IMR-90 (cell line): ENCODE measurements around the gene BLTP2. TPM values are rescaled to one million over a fixed set of nuclear protein-coding genes. Genes with fewer than 3 reads are reported as not detected.
"Not testable (repeated sequence)": the region's sequence is repeated elsewhere in the genome, so short reads cannot be mapped to it uniquely, and the experiment has no call there.

Experiments
- ATAC-seq: fragments of 200-7000 bp; cut with Tn5 transposase; 2 replicates; pipeline ENCODE4 v1.9.1; 2020; ENCODE audit warnings: low read depth, mild to moderate bottlenecking, moderate library complexity
- BruUV-seq: library from RNA; stranded (reverse); fragments of 400-500 nt; replicated peaks from 2 replicates; lab custom pipeline; 2021; lab: Mats Ljungman, UMichigan
- CTCF ChIA-PET: fragments of 300-600 bp; formaldehyde crosslinking; extraction: SDS; loops from one replicate; lab custom pipeline; 2021; ENCODE audit warnings: antibody characterized with exemption; lab: Yijun Ruan, JAX
- POLR2A ChIA-PET: fragments of 300-600 bp; sonication (Branson Sonifier 250); formaldehyde crosslinking; loops from one replicate; lab custom pipeline; 2022; ENCODE audit warnings: antibody characterized with exemption; ENCODE audit not compliant: unreplicated experiment; lab: Charles Lee
- DNase-seq: peaks from one replicate; pipeline ENCODE4 v3.0.0; 2013
- H2AFZ ChIP-seq: replicated peaks from 2 replicates; pipeline ENCODE3; 2013; ENCODE audit warnings: low read length, mild to moderate bottlenecking; ENCODE audit not compliant: poor library complexity
- H2AK5ac ChIP-seq: 2 replicates; pipeline ENCODE4 v1.6.1; 2013; ENCODE audit warnings: low read depth, low read length, inconsistent platforms
- H2AK9ac ChIP-seq: replicated peaks from 2 replicates; pipeline ENCODE3; 2013; ENCODE audit warnings: mild to moderate bottlenecking, low read depth, low read length, moderate library complexity; ENCODE audit not compliant: poor library complexity
- H2BK120ac ChIP-seq: 2 replicates; pipeline ENCODE4 v1.6.1; 2013; ENCODE audit warnings: low read depth, low read length, inconsistent platforms
- H2BK15ac ChIP-seq: 3 replicates; pipeline ENCODE4 v1.6.1; 2013; ENCODE audit warnings: low read depth, low read length, inconsistent platforms
- H2BK20ac ChIP-seq: 2 replicates; pipeline ENCODE4 v1.6.1; 2013; ENCODE audit warnings: low read depth, mild to moderate bottlenecking, inconsistent platforms, low read length, moderate library complexity
- H2BK5ac ChIP-seq: 2 replicates; pipeline ENCODE4 v1.6.1; 2013; ENCODE audit warnings: mild to moderate bottlenecking, low read depth, low read length, inconsistent platforms; ENCODE audit not compliant: poor library complexity, severe bottlenecking
- H3K14ac ChIP-seq: replicated peaks from 2 replicates; pipeline ENCODE4 v1.6.1; 2013; ENCODE audit warnings: low read depth, low read length, inconsistent platforms
- H3K18ac ChIP-seq: 2 replicates; pipeline ENCODE4 v1.6.1; 2013; ENCODE audit warnings: low read depth, low read length, control low read depth
- H3K23ac ChIP-seq: 2 replicates; pipeline ENCODE4 v1.6.1; 2013; ENCODE audit warnings: low read depth, low read length, inconsistent platforms
- H3K27ac ChIP-seq: 2 replicates; pipeline ENCODE4 v1.5.1; 2013; ENCODE audit warnings: mild to moderate bottlenecking, control low read depth, low read length; ENCODE audit not compliant: insufficient read depth
- H3K27me3 ChIP-seq: 2 replicates; pipeline ENCODE4 v1.6.1; 2013; ENCODE audit warnings: low read length; ENCODE audit not compliant: control insufficient read depth, insufficient read depth
- H3K36me3 ChIP-seq: 2 replicates; pipeline ENCODE4 v1.6.1; 2013; ENCODE audit warnings: low read length, mixed read lengths; ENCODE audit not compliant: control insufficient read depth, insufficient read depth
- H3K4ac ChIP-seq: 2 replicates; pipeline ENCODE4 v1.6.1; 2013; ENCODE audit warnings: low read depth, low read length, inconsistent platforms
- H3K4me1 ChIP-seq: 2 replicates; pipeline ENCODE4 v1.6.1; 2013; ENCODE audit warnings: low read length, mixed read lengths; ENCODE audit not compliant: control insufficient read depth, insufficient read depth
- H3K4me2 ChIP-seq: 2 replicates; pipeline ENCODE4 v1.6.1; 2013; ENCODE audit warnings: low read depth, mild to moderate bottlenecking, control low read depth, low read length, moderate library complexity
- H3K4me3 ChIP-seq: 2 replicates; pipeline ENCODE4 v1.5.1; 2013; ENCODE audit warnings: low read depth, mild to moderate bottlenecking, control low read depth, low read length, moderate library complexity; ENCODE audit not compliant: insufficient read depth
- H3K56ac ChIP-seq: 2 replicates; pipeline ENCODE4 v1.6.1; 2013; ENCODE audit warnings: low read length, inconsistent platforms; ENCODE audit not compliant: insufficient read depth; ENCODE audit errors: extremely low read depth
- H3K79me1 ChIP-seq, 2 experiments: 2 replicates each; pipeline ENCODE4 v1.6.1; 2013; ENCODE audit warnings: low read length in 2 of 2, inconsistent platforms in 1 of 2, low read depth in 1 of 2
- H3K9ac ChIP-seq: 2 replicates; pipeline ENCODE4 v1.6.1; 2013; ENCODE audit warnings: low read depth, low read length, control low read depth
- H3K9me1 ChIP-seq: 2 replicates; pipeline ENCODE4 v1.6.1; 2013; ENCODE audit warnings: low read length, inconsistent platforms; ENCODE audit not compliant: insufficient read depth
- H3K9me3 ChIP-seq: 2 replicates; pipeline ENCODE4 v1.6.1; 2013; ENCODE audit warnings: low read length; ENCODE audit not compliant: control insufficient read depth, insufficient read depth
- H4K20me1 ChIP-seq: 2 replicates; pipeline ENCODE4 v1.6.1; 2013; ENCODE audit warnings: low read length, inconsistent platforms; ENCODE audit not compliant: insufficient read depth
- H4K5ac ChIP-seq: 2 replicates; pipeline ENCODE4 v1.6.1; 2013; ENCODE audit warnings: mild to moderate bottlenecking, low read depth, low read length, control low read depth
- H4K8ac ChIP-seq, 2 experiments: 2 replicates each; pipeline ENCODE4 v1.6.1; 2013; ENCODE audit warnings: low read depth in 2 of 2, low read length in 2 of 2, control low read depth in 1 of 2, inconsistent platforms in 1 of 2
- H4K91ac ChIP-seq: 2 replicates; pipeline ENCODE4 v1.6.1; 2013; ENCODE audit warnings: low read depth, low read length, inconsistent platforms; ENCODE audit not compliant: insufficient read depth
- BHLHE40 ChIP-seq: fragments of 150-350 bp; IDR thresholded peaks from 2 replicates; pipeline ENCODE4 v1.6.1; 2016; ENCODE audit warnings: mild to moderate bottlenecking, low read depth, low read length
- CEBPB ChIP-seq: IDR thresholded peaks from 2 replicates; pipeline ENCODE4 v1.6.1; 2012; ENCODE audit warnings: low read depth, low read length, improper control_type of control experiment
- CHD1 ChIP-seq: IDR thresholded peaks from 2 replicates; pipeline ENCODE4 v1.6.1; 2012; ENCODE audit warnings: low read depth, low read length, improper control_type of control experiment
- ELK1 ChIP-seq: fragments of 150-350 bp; IDR thresholded peaks from 2 replicates; pipeline ENCODE4 v1.6.1; 2016; ENCODE audit warnings: low read depth, mild to moderate bottlenecking, low read length, moderate library complexity, borderline replicate concordance
- MAFK ChIP-seq: IDR thresholded peaks from 2 replicates; pipeline ENCODE4 v1.6.1; 2012; ENCODE audit warnings: low read depth, low read length, improper control_type of control experiment
- MAZ ChIP-seq: IDR thresholded peaks from 2 replicates; pipeline ENCODE4 v1.6.1; 2012; ENCODE audit warnings: low read depth, mild to moderate bottlenecking, low read length, improper control_type of control experiment, moderate library complexity, borderline replicate concordance
- MXI1 ChIP-seq: IDR thresholded peaks from 2 replicates; pipeline ENCODE4 v1.6.1; 2012; ENCODE audit warnings: low read depth, mild to moderate bottlenecking, low read length, moderate library complexity, borderline replicate concordance
- POLR2A ChIP-seq: IDR thresholded peaks from 2 replicates; pipeline ENCODE4 v1.6.1; 2012; ENCODE audit warnings: mild to moderate bottlenecking, low read depth, low read length
- RAD21 ChIP-seq: IDR thresholded peaks from 2 replicates; pipeline ENCODE4 v1.6.1; 2012; ENCODE audit warnings: low read length, improper control_type of control experiment
- RFX5 ChIP-seq: IDR thresholded peaks from 2 replicates; pipeline ENCODE4 v1.8.0; 2012; ENCODE audit warnings: low read depth, mild to moderate bottlenecking, low read length, moderate library complexity
- WGBS, 2 experiments: methylation state at CpG; one replicate each; pipeline versions ENCODE4 v1.1.5 to v1.1.7; 2013; ENCODE audit warnings: missing lambda C conversion rate in 2 of 2; ENCODE audit not compliant: insufficient read length in 1 of 2; ENCODE audit errors: extremely low coverage in 2 of 2; 5-methylcytosine and 5-hydroxymethylcytosine counted together
- dilution Hi-C: fragments of 300-500 bp; cut with HindIII; formaldehyde crosslinking; loops from one replicate; pipeline ENCODE4 v1.14.3; 2018; ENCODE audit warnings: low sequenced_read_pairs; ENCODE audit not compliant: unreplicated experiment
- in situ Hi-C: fragments of 300-500 bp; cut with MboI; formaldehyde crosslinking; loops from 3 replicates; pipeline ENCODE4 v1.14.3; 2019; ENCODE audit warnings: low sequenced_read_pairs, inconsistent platforms, mixed read lengths
- intact Hi-C: fragments of 100-400 bp; cut with micrococcal nuclease; formaldehyde crosslinking; loops from 2 replicates; pipeline ENCODE4 v1.10.0; 2022
- polyA plus RNA-seq, 3 experiments: library from polyadenylated mRNA; depleted of rRNA; stranded (reverse); fragments of >200 nt; gene quantifications; 2 replicates each; pipeline ENCODE4 v1.2.3, GENCODE V29; 2012; ENCODE audit warnings: low replicate concordance in 1 of 3
- total RNA-seq: library from RNA; depleted of rRNA; stranded (reverse); fragments of >200 nt; gene quantifications from 2 replicates; pipeline ENCODE4 v1.2.3, GENCODE V29; 2012

BLTP2 gene
- total and polyA plus RNA-seq, 2 of the 4 experiments (the other 2 are of a cell fraction): 42.3 to 174 TPM

DNA sequence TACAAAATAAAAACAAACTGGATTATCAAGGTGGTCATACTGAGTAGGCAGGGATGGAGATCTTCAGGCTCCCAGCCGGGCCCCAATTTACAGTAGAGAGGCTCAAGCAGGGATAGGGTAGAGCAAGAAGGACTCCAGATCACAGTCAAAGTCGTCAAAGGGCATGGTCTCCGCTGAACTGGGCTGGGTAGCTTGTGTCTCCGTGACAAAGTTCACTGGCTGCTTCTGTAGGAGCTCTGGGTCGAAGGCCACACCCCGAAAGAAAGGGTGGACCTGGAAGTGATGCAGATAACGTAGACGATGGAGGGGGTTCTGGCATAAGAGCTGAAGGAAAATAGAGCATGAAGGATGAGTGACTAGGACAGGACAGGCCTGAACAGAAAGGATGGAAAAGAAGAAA lies 34.6 kb downstream of the BLTP2 start:
- dilution Hi-C loops (no loop called here), in situ Hi-C loops (loop anchor here (10.0 kb wide), 1 partner anchor 116 kb away; no protein-coding TSS in a partner anchor), intact Hi-C loops (no loop called here)
- ChIA-PET POLR2A (no interaction called here), CTCF (interaction anchor here (0.7 to 1.0 kb wide), 2 partner anchors 9 to 14 kb away, joined by 3 read pairs; no protein-coding TSS in a partner anchor)
- Histone ChIP-seq H3K27me3 (no peaks in the 10 kb centered on the region), H3K4me3 (no peak overlapping the region), H2BK20ac (no peak overlapping the region), H3K9me3 (no peaks in the 10 kb centered on the region), H4K8ac (no peak overlapping the region), H2BK120ac (no peak overlapping the region), H3K4me2 (no peak overlapping the region), H3K9ac (no peak overlapping the region), H3K14ac (no peak overlapping the region), H2AK9ac (no peak overlapping the region), H3K56ac (no peak overlapping the region), H2BK5ac (no peak overlapping the region), H4K91ac (no peak overlapping the region), H2AK5ac (no peak overlapping the region), H3K4me1 (no peaks in the 10 kb centered on the region), H3K79me1 (no peaks in the 10 kb centered on the region), H3K27ac (no peak overlapping the region), H3K9me1 (no peaks in the 10 kb centered on the region), H2BK15ac (no peak overlapping the region), H2AFZ (no peak overlapping the region), H4K20me1 (peaks cover 8% of the 10 kb centered on the region; the same call in 1 of the 2 replicates), H3K18ac (no peak overlapping the region), H3K36me3 (peaks cover 21% of the 10 kb centered on the region), H3K23ac (no peak overlapping the region), H3K4ac (no peak overlapping the region), H4K5ac (no peak overlapping the region)
- DNase-seq (no peak), ATAC-seq (no peak)
- WGBS, 2 experiments: 91% methylated on average over 7 of the region's 8 CpGs; no CpG with 5 or more reads in 1 of the 2 experiments
- BruUV-seq: no TSS peak
- TF ChIP-seq MAZ (no peak), MXI1 (no peak), MAFK (no peak), POLR2A (no peak), BHLHE40 (no peak), CHD1 (no peak), RFX5 (no peak), CEBPB (no peak), ELK1 (no peak), RAD21 (no peak)

DNA sequence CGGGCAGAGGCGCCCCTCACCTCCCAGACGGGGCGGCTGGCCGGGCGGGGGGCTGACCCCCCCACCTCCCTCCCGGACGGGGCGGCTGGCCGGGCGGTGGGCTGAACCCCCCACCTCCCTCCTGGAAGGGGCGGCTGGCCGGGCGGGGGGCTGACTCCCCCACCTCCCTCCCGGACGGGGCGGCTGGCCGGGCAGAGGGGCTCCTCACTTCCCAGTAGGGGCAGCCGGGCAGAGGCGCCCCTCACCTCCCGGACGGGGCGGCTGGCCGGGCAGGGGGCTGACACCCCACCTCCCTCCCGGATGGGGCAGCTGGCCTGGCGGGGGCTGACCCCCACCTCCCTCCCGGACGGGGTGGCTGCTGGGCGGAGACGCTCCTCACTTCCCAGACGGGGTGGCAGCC lies 40.9 kb downstream of the BLTP2 start:
- CTCF ChIA-PET, H3K9me1 ChIP-seq, H2AFZ ChIP-seq, H3K4me3 ChIP-seq, H3K9ac ChIP-seq, H3K9me3 ChIP-seq, BruUV-seq, H3K23ac ChIP-seq, H3K36me3 ChIP-seq, H2BK20ac ChIP-seq, H3K27ac ChIP-seq, H3K4me1 ChIP-seq, H2BK120ac ChIP-seq, H2BK5ac ChIP-seq, H3K18ac ChIP-seq, DNase-seq, H3K27me3 ChIP-seq, in situ Hi-C loops, intact Hi-C loops, H3K4ac ChIP-seq, H3K4me2 ChIP-seq, dilution Hi-C loops, H2BK15ac ChIP-seq, ATAC-seq, H4K8ac ChIP-seq, H4K5ac ChIP-seq, POLR2A ChIA-PET, H3K14ac ChIP-seq, H4K91ac ChIP-seq, H2AK9ac ChIP-seq, H3K56ac ChIP-seq, H3K79me1 ChIP-seq, H2AK5ac ChIP-seq, H4K20me1 ChIP-seq: not testable (repeated sequence)
- no CpG with 5 or more reads among the region's 31 CpGs for WGBS, 2 experiments
